ENCODE measurements around the gene GNG12.

DNA sequence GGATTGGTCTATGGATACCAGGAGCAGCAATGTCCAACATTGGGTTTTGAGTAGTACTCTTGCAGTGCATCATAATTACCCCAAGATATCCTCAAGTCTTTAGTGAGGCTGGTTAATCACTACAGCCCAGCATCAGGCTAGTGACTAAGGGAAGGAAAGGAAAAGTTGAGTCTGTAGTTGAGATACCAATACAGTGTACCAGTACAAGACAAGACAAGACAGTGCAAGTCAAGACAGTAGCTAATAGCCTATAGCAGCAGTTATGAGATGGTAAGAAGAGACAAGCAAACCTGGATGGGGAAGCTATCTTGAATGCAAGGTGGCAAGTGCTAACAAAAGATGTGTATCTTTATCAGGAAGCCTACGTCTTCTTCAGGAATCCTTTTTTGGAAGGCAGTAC, 13.3 kb upstream of the GNG12 start:
- TF ChIP-seq PPARA (CRISPR knock-in tag; IDR thresholded peaks at IDR 0.05; ENCODE audit: borderline replicate concordance) (no peak), ISL1 (CRISPR knock-in tag; IDR thresholded peaks at IDR 0.05) (no peak), ZFP3 (CRISPR knock-in tag; IDR thresholded peaks at IDR 0.05) (no peak), TOX (CRISPR knock-in tag; IDR thresholded peaks at IDR 0.05; ENCODE audit: borderline replicate concordance) (no peak), PATZ1 (CRISPR knock-in tag; IDR thresholded peaks at IDR 0.05; ENCODE audit: borderline replicate concordance) (no peak), ZFP30 (CRISPR knock-in tag; IDR thresholded peaks at IDR 0.05) (no peak), TCF4 (CRISPR knock-in tag; IDR thresholded peaks at IDR 0.05; ENCODE audit: borderline replicate concordance) (no peak), ZNF8 (CRISPR knock-in tag; IDR thresholded peaks at IDR 0.05) (no peak)
- TF ChIP-seq, protein P1, sequence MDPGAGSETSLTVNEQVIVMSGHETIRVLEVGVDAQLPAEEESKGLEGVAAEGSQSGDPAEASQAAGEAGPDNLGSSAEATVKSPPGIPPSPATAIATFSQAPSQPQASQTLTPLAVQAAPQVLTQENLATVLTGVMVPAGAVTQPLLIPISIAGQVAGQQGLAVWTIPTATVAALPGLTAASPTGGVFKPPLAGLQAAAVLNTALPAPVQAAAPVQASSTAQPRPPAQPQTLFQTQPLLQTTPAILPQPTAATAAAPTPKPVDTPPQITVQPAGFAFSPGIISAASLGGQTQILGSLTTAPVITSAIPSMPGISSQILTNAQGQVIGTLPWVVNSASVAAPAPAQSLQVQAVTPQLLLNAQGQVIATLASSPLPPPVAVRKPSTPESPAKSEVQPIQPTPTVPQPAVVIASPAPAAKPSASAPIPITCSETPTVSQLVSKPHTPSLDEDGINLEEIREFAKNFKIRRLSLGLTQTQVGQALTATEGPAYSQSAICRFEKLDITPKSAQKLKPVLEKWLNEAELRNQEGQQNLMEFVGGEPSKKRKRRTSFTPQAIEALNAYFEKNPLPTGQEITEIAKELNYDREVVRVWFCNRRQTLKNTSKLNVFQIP (CRISPR knock-in tag; IDR thresholded peaks at IDR 0.05; ENCODE audit: borderline replicate concordance, low read depth): no peak
